GM03348 (cell line): Measurements from ENCODE around the gene HNF4A.
A peak's percentile ranks its signal among the peaks of the same experiment; 100 is the strongest.

Experiments used
- DNase-seq: peaks from one replicate; pipeline ENCODE4 v3.0.0; 2012; ENCODE audit warnings: low spot score

Gene HNF4A

DNA sequence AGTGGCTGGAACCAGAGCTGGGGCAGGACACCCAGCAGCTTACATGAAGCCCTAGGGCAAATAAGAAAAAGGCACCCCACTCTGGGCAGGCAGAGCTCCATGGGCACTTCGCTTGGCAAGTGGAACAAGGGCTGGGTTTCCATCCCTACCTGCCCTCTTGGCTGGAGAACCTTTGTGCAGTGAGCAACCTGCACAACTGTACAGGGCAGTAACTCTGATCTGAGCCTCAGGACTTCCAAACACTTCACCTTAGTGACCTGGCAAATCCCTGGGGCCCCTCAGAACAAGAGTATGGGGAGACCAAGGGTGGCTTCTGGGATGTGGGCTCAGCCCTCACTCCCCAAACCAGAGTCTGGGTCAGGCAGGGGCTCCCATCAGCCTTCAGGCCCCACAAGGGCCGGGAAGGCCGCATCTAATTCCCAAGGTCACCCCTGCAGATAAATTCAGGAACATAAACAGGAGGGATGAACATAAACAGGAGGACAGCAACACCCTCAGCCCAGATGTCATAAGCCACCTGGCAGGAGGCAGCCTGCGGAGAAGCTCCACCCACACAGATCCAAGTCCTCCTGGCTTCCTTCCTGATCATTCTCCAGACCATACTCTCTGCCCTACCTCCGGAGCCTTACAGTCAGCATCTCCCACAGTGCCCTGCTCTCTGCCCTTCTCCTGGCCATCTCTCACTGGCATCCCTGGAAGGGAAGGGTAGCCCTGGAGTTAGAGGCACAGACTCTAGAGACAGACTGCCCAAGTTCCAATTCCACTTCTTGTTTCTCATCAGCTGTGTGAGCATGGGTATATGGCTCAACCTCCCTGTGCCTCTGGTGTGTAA lies 37.5 kb downstream of the HNF4A start:
- no peak for DNase-seq

DNA sequence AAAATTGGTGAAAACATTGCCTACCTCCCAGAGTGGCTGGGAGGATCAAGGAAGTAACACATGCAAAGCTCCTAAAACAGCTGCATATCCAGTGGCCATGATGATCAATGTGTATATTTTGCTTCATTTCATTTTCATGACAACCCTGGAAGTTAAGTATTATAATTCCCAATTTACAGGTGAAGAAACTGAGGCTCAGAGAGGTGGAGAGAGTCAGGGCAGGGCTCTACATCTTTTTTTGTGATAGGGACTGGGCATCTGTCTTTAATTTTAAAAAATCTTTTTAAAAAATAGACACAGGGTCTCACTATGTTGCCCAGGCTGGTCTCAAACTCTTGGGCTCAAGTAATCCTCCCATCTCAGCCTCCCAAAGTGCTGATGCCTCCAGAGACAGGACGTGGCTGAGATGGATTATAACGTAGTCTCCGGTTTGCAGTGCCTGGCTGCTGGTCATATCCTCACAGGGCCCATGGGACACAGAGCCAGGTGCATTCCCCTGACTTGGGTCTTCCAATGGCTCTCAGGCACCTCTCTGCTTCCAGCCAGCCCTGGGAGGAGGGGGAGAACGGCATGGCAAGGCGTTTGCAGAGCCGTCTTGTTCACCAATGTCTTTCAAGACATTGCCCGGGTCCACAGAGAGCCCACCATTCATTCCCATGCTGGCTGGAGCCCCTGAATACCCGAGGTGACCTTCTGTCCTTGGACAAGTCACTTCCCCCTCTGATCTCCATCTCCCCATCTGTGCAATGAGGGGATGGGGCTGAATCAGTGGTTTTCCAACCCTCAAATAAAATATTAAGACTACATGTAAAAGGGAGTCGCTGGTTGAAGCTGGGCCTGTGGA lies 38.3 kb downstream of the HNF4A start:
- no peak for DNase-seq

DNA sequence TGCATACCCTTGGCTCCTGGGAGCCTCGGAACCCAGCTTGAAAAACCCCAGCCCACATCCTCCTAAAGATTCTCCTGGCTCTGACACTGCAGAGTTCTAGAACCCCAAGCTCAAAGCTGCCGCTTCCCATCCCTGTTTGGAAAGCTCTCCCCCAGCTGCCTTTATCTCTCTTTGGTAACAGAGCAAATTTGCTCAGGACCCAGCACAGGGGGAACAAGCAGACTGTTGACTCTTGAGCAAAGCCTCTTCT lies 38.9 kb downstream of the HNF4A start:
- no peak for DNase-seq

DNA sequence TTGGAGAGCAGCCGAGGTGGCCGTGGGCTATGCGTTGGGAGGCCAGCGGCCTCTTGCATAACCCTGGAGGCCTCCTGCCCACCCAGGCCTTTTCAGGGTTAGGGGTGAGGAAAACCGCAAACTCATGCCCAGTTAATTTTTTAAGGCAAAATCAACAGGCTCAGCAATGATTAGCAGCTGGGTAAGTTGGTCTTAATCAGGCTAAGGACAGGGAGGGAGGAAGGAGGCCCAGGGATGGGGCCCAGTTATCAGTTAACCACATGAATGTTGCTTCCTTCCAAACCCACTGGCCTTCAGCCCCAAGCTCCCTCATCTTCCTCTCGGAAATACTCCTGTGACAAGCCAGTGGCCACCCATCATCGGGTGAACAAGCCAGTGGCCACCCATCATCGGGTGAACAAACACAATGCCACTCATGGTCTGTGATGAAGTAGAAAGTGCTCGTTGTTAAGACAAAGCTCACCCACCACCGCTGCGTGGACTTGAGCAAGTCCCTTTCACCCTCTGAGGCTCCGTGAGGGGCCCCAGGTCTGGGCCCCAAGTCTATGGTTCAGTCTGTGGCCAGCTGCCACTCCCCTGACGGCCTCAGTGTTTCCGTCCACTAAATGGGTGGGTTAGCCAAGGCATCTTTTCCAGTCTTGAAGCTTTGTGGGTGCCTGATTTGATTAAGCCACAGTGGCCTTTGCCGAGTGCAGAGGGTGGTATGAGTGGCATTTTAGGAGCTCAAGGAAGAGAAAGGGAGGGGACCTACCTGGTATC lies 39.4 kb downstream of the HNF4A start:
- DNase-seq, result no peak

DNA sequence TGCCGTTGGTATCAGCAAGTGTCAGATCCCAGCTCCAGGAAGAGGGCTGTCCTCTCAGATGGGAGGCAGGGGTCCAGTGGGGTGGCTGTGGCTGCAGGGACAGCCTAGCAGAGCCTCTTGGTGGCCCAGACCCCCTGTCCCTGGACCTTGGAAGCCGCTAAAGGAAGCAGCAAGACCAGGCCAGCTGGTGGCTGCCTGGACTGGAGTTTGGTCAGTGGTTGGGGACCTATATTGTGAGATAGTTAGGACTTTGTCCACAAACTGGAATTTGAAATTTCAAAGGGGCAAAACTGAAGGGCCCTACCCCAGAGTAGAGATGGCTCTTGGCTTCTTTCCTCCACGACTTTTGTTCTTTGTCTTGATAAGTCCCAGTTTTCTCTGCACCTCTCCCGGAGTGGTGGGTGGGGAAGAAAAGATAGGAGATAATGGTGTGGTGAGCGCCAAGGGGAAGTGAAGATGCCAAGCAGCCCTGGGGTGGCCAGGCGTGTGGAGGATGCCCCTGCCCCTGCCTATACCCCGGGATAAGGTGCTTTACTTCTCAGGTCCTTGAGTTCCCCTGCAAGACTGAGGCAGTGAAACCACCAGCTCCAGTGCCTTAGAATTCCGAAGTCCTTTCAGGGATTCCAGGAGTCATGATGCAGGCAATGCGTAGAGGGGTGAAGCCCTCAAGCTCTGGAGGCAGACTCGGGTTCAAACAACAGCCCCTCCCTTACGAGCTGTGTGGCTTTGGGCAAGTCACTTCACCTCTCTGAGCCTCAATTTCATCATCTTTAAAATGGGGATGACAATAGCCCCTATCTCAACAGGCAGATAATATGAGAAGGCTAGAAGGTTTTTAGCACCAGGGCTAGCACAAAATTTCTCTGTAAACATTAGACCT lies 40.2 kb downstream of the HNF4A start:
- DNase-seq, result no peak

DNA sequence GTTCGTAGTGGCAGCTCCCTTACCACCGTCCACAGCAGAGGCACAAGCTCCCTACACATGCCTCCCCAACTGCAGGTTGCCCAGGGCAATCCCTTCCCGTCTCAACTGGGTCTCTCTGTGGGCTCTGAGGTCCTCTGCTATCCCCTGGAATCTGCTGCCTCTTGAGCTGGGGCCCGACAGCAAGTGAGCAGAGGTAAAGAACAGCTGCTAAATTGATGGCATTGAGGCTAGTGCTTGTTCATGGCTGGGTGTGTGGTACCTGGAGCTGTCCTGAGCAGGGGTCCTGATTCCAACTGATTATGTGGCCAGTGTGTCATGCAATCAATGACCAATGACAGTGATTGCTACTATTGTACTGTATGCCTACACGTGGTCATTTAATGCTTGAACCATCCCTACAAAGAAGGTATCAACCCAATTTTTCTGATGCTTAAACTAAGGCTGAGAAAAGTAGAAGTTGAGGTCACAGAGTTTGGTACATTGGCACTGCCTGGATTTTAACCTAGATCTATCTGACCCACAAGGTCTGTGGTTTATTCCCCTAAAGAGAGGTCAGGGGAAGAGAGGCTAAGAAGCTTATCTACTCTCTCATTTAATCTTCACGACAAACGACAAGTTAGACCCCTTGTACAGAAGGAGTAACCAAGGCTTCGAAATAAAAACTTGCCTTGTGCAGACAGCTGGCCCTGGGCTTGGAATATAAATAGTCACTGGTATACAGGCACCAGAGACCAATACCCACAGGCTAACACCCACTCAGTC lies 41.1 kb downstream of the HNF4A start:
- no peak for DNase-seq

DNA sequence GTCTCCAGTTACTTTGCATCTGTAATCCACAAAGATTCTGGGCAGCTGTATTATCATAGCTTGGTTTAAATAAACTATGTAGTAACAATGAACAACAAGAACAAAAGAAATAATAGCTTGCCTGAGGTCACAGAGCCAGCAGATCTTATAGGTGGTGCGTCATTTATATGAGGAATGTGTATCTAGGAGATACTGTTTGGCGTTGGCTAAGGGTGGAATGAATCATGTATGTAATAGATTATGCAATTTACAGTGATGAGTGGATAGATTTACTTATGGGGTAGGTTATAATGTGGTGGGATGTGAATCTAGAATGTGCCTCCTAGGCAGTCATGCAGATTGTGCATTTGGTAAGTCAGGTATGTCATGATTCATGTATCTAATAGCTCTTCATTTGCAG lies 42.8 kb downstream of the HNF4A start:
- DNase-seq, result no peak

DNA sequence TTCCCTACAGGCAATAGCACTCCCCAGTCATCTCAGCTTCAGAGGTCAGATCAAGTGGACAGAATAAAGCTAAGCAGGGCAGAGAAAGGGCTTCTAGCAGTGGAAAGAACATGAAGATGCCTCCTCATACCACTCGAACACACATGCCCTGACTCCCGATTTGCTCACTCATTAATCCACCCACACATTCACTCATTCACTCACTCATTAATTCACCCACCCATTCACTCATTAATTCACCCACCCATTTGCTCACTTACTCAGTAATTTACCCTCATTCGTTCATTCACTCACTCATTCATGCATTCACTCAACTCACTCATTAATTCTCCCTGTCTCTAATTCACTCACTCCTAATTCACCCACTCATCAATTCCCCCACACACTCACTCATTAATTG lies 43.9 kb downstream of the HNF4A start:
- no peak for DNase-seq

DNA sequence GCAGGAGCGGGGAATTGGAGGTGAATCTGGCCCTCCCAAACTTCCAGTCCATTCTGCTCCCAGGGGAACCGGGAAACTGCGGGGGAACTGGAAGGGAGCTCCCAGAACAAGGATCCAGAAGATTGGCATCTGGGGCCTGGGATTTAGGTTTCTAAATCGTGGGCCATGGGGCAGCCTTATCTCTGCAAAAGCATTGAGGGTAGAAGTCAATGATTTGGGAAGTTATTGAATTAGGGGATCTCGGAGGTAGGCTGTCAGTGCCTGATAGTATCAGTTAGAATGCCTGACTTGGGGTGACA lies 45.1 kb downstream of the HNF4A start:
- no peak for DNase-seq

DNA sequence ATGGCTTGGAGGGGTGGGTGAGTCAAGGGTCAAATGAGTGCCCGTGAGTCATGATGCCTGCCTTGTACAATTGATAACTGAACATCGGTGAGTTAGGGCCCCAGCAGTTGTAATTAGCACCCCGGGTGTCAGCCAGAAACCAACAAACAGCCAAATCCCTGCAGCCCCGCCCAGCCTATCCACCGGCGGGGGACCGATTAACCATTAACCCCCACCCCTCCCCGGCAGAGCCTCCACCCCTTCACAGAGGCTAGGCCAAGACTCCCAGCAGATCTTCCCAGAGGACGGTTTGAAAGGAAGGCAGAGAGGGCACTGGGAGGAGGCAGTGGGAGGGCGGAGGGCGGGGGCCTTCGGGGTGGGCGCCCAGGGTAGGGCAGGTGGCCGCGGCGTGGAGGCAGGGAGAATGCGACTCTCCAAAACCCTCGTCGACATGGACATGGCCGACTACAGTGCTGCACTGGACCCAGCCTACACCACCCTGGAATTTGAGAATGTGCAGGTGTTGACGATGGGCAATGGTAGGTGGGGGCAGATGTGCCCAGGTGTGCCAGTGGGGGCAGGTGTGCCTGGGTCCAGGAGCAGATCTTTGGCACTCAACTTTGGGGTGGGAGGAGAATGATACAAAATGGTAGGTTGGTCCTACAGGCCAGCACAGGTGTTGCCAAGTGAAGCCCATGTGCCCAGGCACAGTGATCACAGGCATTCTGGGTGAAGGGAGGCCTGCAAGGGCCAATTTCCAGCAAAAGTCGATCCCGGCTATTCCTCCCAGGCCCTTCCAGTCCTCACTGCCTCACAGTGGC lies 45.7 kb downstream of the HNF4A start:
- DNase-seq, result no peak

DNA sequence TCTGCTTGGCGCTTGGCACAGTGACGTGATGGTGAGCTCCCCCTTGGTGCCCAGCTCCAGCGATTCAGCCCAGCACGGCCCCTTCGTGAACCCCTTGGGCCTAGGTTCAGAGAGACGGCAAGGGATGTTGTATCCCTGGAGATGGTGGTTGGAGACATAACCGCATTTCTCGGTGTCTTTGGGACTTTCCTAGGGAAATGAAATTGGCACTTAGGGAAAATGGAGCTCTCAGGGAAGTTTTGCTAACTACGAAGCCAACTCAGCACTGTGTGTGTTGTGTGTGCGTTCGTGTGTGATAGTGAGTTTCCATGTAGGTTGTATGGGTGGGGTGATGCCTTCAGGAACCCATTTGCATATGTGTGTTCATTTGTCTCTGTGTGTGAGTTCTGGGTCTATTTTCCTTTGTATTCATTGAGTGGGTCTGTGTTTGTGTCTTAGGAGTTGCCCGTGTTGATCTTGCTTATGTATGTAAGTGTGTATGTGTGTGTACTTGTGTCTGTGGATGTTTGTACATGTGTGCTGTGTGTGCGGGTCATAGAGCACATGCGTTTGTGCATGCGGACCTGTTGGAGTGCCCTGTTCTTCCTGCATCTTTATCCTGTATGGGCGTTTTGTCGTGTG lies 46.4 kb downstream of the HNF4A start:
- DNase-seq, result no peak

DNA sequence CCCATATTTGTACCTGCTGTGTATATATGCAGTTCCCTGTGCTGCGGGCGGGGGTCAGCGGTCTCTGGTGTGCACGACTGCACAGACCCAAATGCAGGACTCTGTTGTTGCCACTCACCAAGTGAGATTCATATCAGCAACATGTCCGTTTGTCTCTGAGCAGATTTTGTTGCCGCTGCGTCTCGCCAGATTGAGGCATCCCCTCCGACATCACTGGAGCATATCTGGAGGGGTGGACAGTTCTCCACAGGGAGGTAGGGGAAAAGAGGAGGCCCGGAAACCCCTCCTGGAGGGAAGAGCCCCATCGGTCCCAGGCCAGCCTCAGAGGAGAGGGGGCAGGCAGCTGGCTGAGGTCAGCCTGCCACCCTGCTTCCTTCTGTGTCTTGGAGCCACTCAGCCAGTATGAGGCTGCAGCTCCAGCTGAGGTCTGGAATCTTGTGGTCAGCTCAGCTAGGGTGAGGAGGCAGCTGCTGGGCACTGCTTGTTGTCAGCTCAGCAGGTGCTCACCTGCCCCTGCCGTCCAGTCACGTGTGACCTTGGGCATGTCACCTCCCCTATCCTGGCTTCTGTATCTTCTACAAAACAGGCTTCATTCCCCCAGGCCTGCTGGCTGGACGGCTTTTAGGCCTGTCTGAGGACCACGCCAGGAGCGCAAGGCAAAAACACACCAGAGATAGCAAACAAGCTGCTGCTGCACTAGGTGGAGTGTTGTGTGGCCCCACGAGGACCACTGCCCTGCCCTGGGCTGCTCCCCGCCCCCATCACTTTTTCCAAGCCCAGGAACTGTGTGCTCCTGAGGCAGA lies 47.1 kb downstream of the HNF4A start:
- DNase-seq, result no peak

DNA sequence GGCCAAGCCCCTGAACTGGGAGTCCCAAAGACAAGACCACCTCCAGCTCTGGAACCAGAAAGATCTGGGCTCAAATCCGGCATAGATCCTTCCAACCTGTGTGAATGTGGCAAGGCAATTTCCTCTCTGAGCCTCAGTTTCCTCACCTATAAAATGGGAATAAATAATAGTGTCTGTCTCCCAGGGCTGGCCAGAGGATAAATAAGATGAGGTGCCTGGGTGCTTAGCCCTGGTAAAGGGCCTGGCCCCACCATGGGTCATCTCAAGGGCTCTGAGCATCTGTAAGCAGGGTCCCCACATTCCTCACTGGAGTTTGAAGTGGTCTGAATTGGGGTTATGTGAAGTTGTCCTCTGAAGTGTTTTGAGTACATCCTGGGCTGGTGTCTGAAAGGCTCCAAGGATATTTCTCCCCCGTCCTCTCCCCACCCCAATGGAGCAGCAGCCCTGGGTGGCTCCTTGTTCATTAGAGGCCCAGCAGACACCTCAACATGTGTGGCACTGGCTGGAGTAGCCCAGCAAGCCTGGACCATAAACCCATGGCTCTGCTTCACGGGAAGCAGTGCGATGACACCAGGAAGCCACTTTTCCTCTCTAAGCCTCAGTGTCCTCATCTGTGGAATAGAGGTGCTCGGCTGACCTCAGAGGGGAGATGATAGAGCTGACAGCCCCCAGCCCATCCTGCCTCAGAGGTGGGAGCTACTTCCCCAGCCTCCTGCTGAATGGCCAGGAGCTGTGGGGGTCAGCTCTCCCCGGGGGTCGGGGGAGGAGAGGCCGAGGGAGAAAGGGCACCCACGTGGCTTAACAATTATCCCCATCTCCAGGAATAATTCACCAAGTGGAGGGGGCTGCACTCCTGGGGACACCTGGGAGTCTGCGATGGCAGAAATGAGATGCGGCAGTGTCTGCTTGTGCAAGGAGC lies 48.0 kb downstream of the HNF4A start:
- DNase-seq, result no peak

DNA sequence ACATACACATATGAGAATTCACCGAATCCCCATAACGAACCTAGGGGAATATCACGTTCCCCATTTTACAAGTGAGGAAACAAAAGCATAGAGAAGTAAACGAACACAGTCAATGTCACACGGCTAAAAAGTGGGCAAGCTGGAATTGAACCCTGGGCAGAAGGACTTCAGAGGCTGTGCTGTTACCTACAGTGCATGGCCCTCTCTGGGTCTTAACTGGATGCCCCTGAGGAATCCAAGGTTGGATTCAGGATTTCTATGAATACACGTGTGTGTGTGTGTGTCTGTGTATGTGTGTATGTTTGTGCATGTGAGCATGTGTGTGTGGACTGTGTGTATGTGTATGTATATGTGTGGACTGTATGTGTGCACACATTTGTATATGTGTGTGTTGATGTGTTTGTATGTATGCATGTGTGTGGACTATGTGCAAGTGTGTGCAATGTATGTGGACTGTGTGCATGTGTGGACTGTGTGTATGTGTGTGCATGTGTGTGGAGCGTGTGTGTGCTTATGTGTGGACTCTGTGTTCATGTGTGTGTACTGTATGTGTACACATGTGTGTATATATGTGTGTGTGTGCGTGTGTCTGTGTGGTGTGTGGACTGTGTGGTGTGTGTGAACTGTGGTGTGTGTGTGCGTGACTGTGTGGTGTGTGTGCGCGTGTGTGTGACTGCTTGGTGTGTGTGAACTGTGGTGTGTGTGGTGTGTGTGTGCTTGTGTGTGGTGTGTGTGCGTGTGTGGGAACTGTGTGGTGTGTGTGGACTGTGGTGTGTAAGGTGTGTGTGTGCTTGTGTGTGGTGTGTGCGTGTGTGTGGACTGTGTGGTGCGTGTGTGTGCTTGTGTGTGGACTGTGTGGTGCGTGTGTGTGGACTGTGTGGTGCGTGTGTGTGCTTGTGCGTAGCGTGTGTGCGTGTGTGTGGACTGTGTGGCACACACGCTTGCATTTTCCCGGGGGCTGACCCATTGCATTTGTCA lies 49.0 kb downstream of the HNF4A start:
- no peak for DNase-seq

DNA sequence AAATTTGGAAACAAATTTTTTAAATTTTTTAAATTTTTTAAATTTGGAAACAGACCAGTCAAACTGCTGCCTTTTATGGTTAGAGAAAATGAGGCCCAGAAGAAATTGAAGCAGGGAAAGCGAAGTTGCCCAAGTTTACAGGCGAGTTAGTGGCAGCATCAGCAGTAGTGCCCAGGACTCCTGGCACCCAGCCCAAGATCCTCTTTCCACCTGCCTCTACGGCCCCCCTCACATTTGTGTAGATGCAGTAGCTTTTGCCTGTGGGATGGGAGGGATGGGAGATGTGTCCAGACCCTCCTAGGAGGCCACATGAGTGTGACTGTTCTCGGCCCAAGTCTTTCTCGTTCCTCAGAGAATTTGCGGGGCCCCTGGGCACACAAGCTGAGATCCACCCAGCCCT lies 49.8 kb downstream of the HNF4A start:
- peak; percentile 36 for DNase-seq

DNA sequence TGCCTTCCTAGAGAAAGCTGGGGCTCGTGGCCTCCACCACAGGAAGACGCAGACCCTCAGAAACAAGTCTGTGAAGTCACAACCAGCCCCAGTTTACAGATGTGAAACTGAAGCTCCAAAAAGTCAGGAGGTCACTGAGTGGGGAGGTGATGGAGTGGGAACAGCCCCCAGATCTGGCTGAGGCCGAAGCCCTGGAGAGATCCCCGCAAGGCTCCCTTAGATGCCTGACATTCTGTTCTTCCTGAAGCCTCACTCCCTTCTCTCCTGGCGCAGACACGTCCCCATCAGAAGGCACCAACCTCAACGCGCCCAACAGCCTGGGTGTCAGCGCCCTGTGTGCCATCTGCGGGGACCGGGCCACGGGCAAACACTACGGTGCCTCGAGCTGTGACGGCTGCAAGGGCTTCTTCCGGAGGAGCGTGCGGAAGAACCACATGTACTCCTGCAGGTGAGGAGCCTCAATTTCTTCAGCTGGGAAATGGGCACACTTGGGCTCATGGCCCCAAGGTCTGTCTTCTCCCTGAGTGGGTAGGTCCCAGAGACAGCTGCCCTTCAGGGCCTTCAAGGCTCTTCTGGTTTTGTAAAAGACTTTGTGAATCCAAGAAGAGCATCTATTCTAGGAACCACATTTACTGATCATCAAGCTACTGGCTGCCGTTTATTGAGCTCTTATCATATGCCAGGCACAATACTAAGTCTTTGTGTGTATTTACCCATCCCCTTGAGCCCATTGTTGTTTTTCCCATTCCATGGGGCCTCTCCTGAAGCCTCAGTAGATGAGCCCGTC lies 50.5 kb downstream of the HNF4A start:
- DNase-seq, result no peak
